Activated B cell treated with CpG ODN at 0.5 μM for 24 hours (primary cell): Measurements from ENCODE around the gene KDM8. TPM values are rescaled to one million over a fixed set of nuclear protein-coding genes. Genes with fewer than 3 reads are reported as not detected.

Experiments used
- ATAC-seq: fragments of 200-7000 bp; cut with Tn5 transposase; one replicate; pipeline ENCODE4 v1.10.0; 2021; ENCODE audit warnings: low read depth, mild to moderate bottlenecking, moderate library complexity
- CTCF ChIA-PET: fragments of 350-600 bp; sonication (Branson Sonifier 250); formaldehyde crosslinking; loops from one replicate; lab custom pipeline; 2021; ENCODE audit warnings: antibody characterized with exemption; lab: Charles Lee
- POLR2A ChIA-PET: fragments of 350-600 bp; sonication (Branson Sonifier 250); formaldehyde crosslinking; loops from one replicate; lab custom pipeline; 2021; ENCODE audit warnings: antibody characterized with exemption; lab: Charles Lee
- DNase-seq: peaks from one replicate; pipeline ENCODE4 v3.0.0; 2022
- H3K27ac Mint-ChIP-seq: one replicate; pipeline ENCODE4 v1.8.0; 2020; ENCODE audit warnings: mixed read lengths
- H3K27me3 Mint-ChIP-seq: one replicate; pipeline ENCODE4 v1.8.0; 2021; ENCODE audit warnings: mixed read lengths
- H3K36me3 Mint-ChIP-seq: one replicate; pipeline ENCODE4 v1.8.0; 2021; ENCODE audit warnings: low read depth, mixed read lengths
- H3K4me1 Mint-ChIP-seq: one replicate; pipeline ENCODE4 v1.8.0; 2021; ENCODE audit warnings: mixed read lengths
- H3K4me3 Mint-ChIP-seq: one replicate; pipeline ENCODE4 v1.8.0; 2020; ENCODE audit warnings: mild to moderate bottlenecking, mixed read lengths
- H3K9me3 Mint-ChIP-seq: one replicate; pipeline ENCODE4 v1.8.0; 2020; ENCODE audit warnings: mixed read lengths
- CTCF ChIP-seq: fragments of 200-600 bp; IDR thresholded peaks from one replicate; pipeline ENCODE4 v1.8.0; 2022; ENCODE audit warnings: antibody characterized with exemption, mild to moderate bottlenecking
- intact Hi-C: fragments of 100-400 bp; cut with micrococcal nuclease; formaldehyde crosslinking; loops from one replicate; pipeline ENCODE4 v1.15.1; 2024
- total RNA-seq: library from RNA; stranded (reverse); gene quantifications from 2 replicates; pipeline ENCODE4 v1.2.3, GENCODE V29; 2022

The KDM8 gene
- total RNA-seq, 1 donor from 2014 or later, result 17.9 TPM

GRCh38 chr16:27224741-27225300 is 21.5 kb downstream of the KDM8 start:
- DNase-seq (no peak), ATAC-seq (no peak)
- no peaks in the 10 kb centered on the region for H3K27me3 Mint-ChIP-seq
- POLR2A ChIA-PET, result interaction anchor here (0.9 to 1.5 kb wide), 2 partner anchors 10 to 12 kb away, joined by 3 to 5 read pairs; no protein-coding TSS in a partner anchor
- H3K4me3 Mint-ChIP-seq, result no peak overlapping the region
- H3K4me1 Mint-ChIP-seq, result peaks cover 37% of the 10 kb centered on the region
- peaks cover 31% of the 10 kb centered on the region for H3K36me3 Mint-ChIP-seq
- CTCF ChIA-PET, result interaction anchor here (0.7 to 1.6 kb wide), 5 partner anchors 10 to 228 kb away, joined by 3 to 5 read pairs (median 4); no protein-coding TSS in a partner anchor
- no peak overlapping the region for H3K27ac Mint-ChIP-seq
- TF ChIP-seq CTCF, result no peak
- H3K9me3 Mint-ChIP-seq, result no peaks in the 10 kb centered on the region
- intact Hi-C loops, result no loop called here

DNA sequence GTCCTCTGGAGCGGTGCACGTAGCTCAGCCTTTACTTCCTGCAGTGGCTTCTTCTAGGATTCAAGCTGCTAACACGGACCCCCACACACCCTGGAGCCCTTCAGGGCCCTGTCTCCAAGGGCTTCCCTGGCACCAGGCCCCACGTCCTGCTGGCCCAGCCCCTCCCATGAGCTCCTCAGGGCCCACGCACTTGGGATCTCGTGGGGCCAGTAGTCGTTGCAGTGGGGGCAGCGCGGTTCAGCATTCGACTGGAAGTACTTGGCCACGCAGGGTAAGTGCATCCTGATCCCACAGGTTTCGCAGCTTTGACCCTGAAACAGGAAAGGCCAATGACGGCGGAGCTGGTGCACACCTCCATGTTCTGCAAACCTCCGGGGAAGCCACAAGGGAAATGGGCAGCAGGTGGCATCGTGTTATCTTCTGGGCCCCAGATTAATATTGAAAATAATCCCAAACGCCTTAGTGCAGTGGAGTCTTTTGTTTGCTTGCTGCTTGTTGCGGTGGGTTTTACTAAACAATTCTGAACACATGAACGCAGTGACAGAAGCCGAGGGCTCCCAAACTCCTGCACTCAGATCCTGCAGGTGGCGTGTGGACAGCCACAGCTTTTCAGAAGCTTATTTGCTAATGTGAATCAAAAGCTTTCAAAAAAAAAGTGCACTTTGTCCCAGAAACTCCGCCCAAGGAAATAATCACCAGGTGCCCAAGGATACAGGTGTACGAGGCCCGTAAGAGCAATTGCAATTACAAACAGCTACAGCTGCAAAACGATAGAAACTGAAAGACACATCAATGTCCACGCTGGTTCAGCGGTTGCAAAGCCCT is 22.4 kb downstream of the KDM8 start:
- H3K4me3 Mint-ChIP-seq, result no peak overlapping the region
- H3K36me3 Mint-ChIP-seq, result peaks cover 33% of the 10 kb centered on the region
- intact Hi-C loops, result loop anchor here (2.0 kb wide), 1 partner anchor 21 kb away; no protein-coding TSS in a partner anchor
- TF ChIP-seq CTCF, result no peak
- no peak overlapping the region for H3K27ac Mint-ChIP-seq
- peaks cover 46% of the 10 kb centered on the region for H3K4me1 Mint-ChIP-seq
- ATAC-seq, result no peak
- no peaks in the 10 kb centered on the region for H3K9me3 Mint-ChIP-seq
- ChIA-PET POLR2A (interaction anchor here (0.8 to 1.5 kb wide), 3 partner anchors 9 to 74 kb away, joined by 3 to 5 read pairs (median 5); no protein-coding TSS in a partner anchor), CTCF (interaction anchor here (0.7 to 1.7 kb wide), 7 partner anchors 9 to 231 kb away, joined by 3 to 8 read pairs (median 4); no protein-coding TSS in a partner anchor)
- no peaks in the 10 kb centered on the region for H3K27me3 Mint-ChIP-seq
- no peak for DNase-seq

- no peak for TF ChIP-seq CTCF
- Mint-ChIP-seq H3K4me3 (no peak overlapping the region), H3K4me1 (peaks cover 53% of the 10 kb centered on the region), H3K9me3 (no peaks in the 10 kb centered on the region), H3K36me3 (peaks cover 36% of the 10 kb centered on the region), H3K27me3 (no peaks in the 10 kb centered on the region), H3K27ac (peak overlapping the region; percentile 56)
- no peak for DNase-seq
- ChIA-PET CTCF (interaction anchor here (1.0 to 1.7 kb wide), 5 partner anchors 9 to 230 kb away, joined by 3 to 8 read pairs (median 4); no protein-coding TSS in a partner anchor), POLR2A (interaction anchor here (0.8 to 1.5 kb wide), 2 partner anchors 9 to 74 kb away, joined by 5 read pairs; no protein-coding TSS in a partner anchor)
- intact Hi-C loops, result loop anchor here (2.0 kb wide), 1 partner anchor 22 kb away; no protein-coding TSS in a partner anchor
- no peak for ATAC-seq
Observed at GRCh38 chr16:27226476-27226875, 23.1 kb downstream of the KDM8 start.

DNA sequence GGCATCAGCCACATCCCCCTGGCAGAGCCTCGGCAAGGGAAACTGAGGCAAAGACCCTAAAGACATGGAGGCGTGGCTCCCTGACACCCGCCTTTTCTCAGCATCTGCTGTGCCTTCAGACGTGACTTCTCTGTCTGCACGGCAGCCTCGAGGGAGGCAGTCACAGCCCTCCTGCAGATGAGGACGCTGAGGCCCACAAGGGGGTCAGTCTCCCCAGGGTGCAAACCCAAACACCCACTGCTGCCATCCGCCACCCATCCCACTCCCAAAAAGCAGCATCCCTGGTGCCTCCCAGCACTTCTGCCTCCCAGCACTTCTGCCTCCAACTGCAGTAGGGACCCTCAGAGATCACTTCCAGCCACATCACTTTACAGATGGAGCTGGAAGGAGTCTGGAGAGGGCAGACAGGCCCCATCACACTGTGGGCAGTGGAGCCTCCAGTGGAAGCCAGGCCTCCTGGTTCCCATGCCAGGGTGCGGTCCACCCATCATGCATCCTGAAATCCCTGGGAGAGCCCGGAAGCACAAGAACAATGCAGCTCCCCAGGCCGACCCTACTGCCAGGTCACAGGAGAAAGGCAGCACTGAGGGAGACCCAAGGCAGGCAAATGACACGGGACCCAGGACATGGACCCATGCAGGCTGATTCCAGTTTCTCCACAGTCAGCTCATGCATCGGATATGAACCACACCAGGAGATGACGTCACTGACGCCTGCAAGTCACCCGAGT is 23.8 kb downstream of the KDM8 start:
- DNase-seq (no peak), ATAC-seq (no peak)
- Mint-ChIP-seq H3K4me1 (peaks cover 57% of the 10 kb centered on the region), H3K4me3 (no peak overlapping the region), H3K27me3 (no peaks in the 10 kb centered on the region), H3K36me3 (peaks cover 39% of the 10 kb centered on the region), H3K9me3 (no peaks in the 10 kb centered on the region), H3K27ac (peak overlapping the region; percentile 56)
- ChIA-PET POLR2A (interaction anchor here (0.5 to 3.6 kb wide), 3 partner anchors 23 to 213 kb away, joined by 5 to 18 read pairs (median 5); partner anchors contain the start of gene KDM8), CTCF (interaction anchor here (0.7 to 1.7 kb wide), 5 partner anchors 8 to 230 kb away, joined by 3 to 8 read pairs (median 5); partner anchors contain the start of gene KDM8)
- intact Hi-C loops, result loop anchor here (2.0 kb wide), 1 partner anchor 22 kb away; no protein-coding TSS in a partner anchor
- no peak for TF ChIP-seq CTCF
